H1 (cell line): ENCODE results near the gene EHBP1. TPM values are rescaled to one million over a fixed set of nuclear protein-coding genes. Genes with fewer than 3 reads are reported as not detected.

Source experiments
- HDAC2 ChIP-seq, 2 experiments: fragments of 300-600 bp in 1 of 2; sonication (generic) in 1 of 2; IDR thresholded peaks; 2 replicates each; pipeline ENCODE4 v1.6.1; 2011 to 2012; ENCODE audit warnings: low read depth in 2 of 2, low read length in 2 of 2, mild to moderate bottlenecking in 2 of 2, moderate library complexity in 2 of 2, borderline replicate concordance in 1 of 2, inconsistent platforms in 1 of 2
- polyA plus RNA-seq, 7 experiments: library from polyadenylated mRNA; depleted of rRNA in 3 of 7; stranded (reverse) in 5 of 7; unstranded in 2 of 7; fragments of >200 nt in 5 of 7; fragments of 200-250 nt in 2 of 7; gene quantifications; 1 replicate in 5 of 7; 2 replicates in 1 of 7; 4 replicates in 1 of 7; pipeline versions ENCODE4 v1.2.1 to v1.2.3, GENCODE V29; 2011 to 2013; ENCODE audit warnings: missing spikeins in 2 of 7, mixed read lengths in 2 of 7
- total RNA-seq: library from RNA; stranded (reverse); fragmentation: NEBNext Ultra II Directional; extraction: Animal tissue kit (Norgen Biotek cat#: 25700); gene quantifications from 2 replicates; pipeline ENCODE4 v1.2.1, GENCODE V29; 2021

Gene EHBP1
- total and polyA plus RNA-seq, 2 of the 8 experiments (the other 6 are each of a cell fraction or from before 2014, with no cell fraction given), result 12.0 to 64.1 TPM

GRCh38 chr2:63081404-63081803 lies 375.9 kb downstream of the EHBP1 start (continued):
- TF ChIP-seq HDAC2 (IDR thresholded peaks at IDR 0.05; ENCODE audit: borderline replicate concordance in 1 of 2, low read depth in 2 of 2, low read length in 2 of 2), result no peak
